Skeletal muscle satellite cell (primary cell): Measurements from ENCODE around the gene TTYH2. TPM values are rescaled to one million over a fixed set of nuclear protein-coding genes. Genes with fewer than 3 reads are reported as not detected.

Experiments used
- H3K27me3 ChIP-seq: 2 replicates; pipeline ENCODE4 v1.7.0; 2013; ENCODE audit warnings: low read length; ENCODE audit not compliant: control insufficient read depth, insufficient read depth
- H3K36me3 ChIP-seq: 2 replicates; pipeline ENCODE4 v1.7.0; 2013; ENCODE audit warnings: mild to moderate bottlenecking, control low read depth, low read length; ENCODE audit not compliant: insufficient read depth
- H3K4me1 ChIP-seq: 2 replicates; pipeline ENCODE4 v1.7.0; 2013; ENCODE audit warnings: low read length; ENCODE audit not compliant: control insufficient read depth, insufficient read depth
- H3K4me2 ChIP-seq: 2 replicates; pipeline ENCODE4 v1.7.0; 2013; ENCODE audit warnings: mild to moderate bottlenecking, low read length
- H3K4me3 ChIP-seq: 2 replicates; pipeline ENCODE4 v1.7.0; 2013; ENCODE audit warnings: low read length
- H3K9ac ChIP-seq: 2 replicates; pipeline ENCODE4 v1.7.0; 2013; ENCODE audit warnings: mild to moderate bottlenecking, low read depth, low read length, moderate library complexity
- H3K9me3 ChIP-seq: replicated peaks from 2 replicates; pipeline ENCODE4 v1.7.0; 2013; ENCODE audit warnings: mild to moderate bottlenecking, control low read depth, low read length
- total RNA-seq: library from RNA; depleted of rRNA; stranded (reverse); fragments of >200 nt; gene quantifications from 2 replicates; pipeline ENCODE4 v1.2.3, GENCODE V29; 2012; rRNA removed

TTYH2 gene
- total RNA-seq = 1.7 and 2.0 TPM in 2 replicates

GRCh38 chr17:74212913-74213791 is at the start of gene TTYH2:
TTYH2 (plus strand) TSS chr17:74213571; CDS start chr17:74213588, 17 bp downstream.
- H3K36me3 ChIP-seq = peaks cover 31% of the 10 kb centered on the region
- H3K4me3 ChIP-seq = peak within 1 kb of the TSS; percentile 76
- no peaks in the 10 kb centered on the region for H3K9me3 ChIP-seq
- peak within 1 kb of the TSS; percentile 77 for H3K9ac ChIP-seq
- peaks cover 24% of the 10 kb centered on the region for H3K27me3 ChIP-seq
- peaks cover 32% of the 10 kb centered on the region for H3K4me1 ChIP-seq
- H3K4me2 ChIP-seq = peak within 1 kb of the TSS; percentile 91

DNA sequence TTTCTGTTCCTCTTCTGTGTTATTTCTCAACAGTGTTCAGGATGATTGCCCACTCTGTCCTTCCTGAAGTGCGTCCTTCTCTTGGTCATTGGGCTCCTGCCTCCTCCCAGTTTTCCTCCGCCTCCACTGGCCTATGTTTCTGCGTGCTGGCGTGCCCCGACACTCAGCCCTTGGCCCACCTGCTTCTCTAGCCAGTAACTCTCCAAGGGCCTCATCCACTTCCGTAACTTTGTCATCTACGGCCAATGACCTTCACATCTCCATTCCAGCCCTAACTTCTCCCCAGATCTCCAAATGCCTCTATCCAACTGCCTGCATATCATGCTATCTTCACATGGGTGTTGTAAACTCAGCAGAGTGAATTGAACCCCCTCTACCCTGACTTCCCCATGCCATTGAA is 49.5 kb upstream of the TTYH2 start:
- no peak overlapping the region for H3K4me2 ChIP-seq
- no peak overlapping the region for H3K4me3 ChIP-seq
- no peaks in the 10 kb centered on the region for H3K36me3 ChIP-seq
- no peaks in the 10 kb centered on the region for H3K4me1 ChIP-seq
- H3K9ac ChIP-seq = no peak overlapping the region
- peaks cover 7% of the 10 kb centered on the region for H3K9me3 ChIP-seq
- no peaks in the 10 kb centered on the region for H3K27me3 ChIP-seq

- H3K9ac ChIP-seq = no peak overlapping the region
- H3K27me3 ChIP-seq = no peaks in the 10 kb centered on the region
- no peaks in the 10 kb centered on the region for H3K36me3 ChIP-seq
- H3K4me3 ChIP-seq = no peak overlapping the region
- no peaks in the 10 kb centered on the region for H3K4me1 ChIP-seq
- no peak overlapping the region for H3K4me2 ChIP-seq
- peaks cover 5% of the 10 kb centered on the region for H3K9me3 ChIP-seq
Measured at GRCh38 chr17:74164446-74165045, 48.8 kb upstream of the TTYH2 start.

- Histone ChIP-seq H3K9me3 (no peaks in the 10 kb centered on the region), H3K4me2 (no peak overlapping the region), H3K36me3 (no peaks in the 10 kb centered on the region), H3K9ac (no peak overlapping the region), H3K4me1 (no peaks in the 10 kb centered on the region), H3K27me3 (no peaks in the 10 kb centered on the region), H3K4me3 (no peak overlapping the region)
Measured at GRCh38 chr17:74165797-74166365, 47.5 kb upstream of the TTYH2 start.

GRCh38 chr17:74170924-74171323 is 42.4 kb upstream of the TTYH2 start:
- H3K36me3 ChIP-seq = no peaks in the 10 kb centered on the region
- no peaks in the 10 kb centered on the region for H3K4me1 ChIP-seq
- no peak overlapping the region for H3K9ac ChIP-seq
- H3K27me3 ChIP-seq = peaks cover 5% of the 10 kb centered on the region
- no peak overlapping the region for H3K4me3 ChIP-seq
- H3K4me2 ChIP-seq = no peak overlapping the region
- no peaks in the 10 kb centered on the region for H3K9me3 ChIP-seq

DNA sequence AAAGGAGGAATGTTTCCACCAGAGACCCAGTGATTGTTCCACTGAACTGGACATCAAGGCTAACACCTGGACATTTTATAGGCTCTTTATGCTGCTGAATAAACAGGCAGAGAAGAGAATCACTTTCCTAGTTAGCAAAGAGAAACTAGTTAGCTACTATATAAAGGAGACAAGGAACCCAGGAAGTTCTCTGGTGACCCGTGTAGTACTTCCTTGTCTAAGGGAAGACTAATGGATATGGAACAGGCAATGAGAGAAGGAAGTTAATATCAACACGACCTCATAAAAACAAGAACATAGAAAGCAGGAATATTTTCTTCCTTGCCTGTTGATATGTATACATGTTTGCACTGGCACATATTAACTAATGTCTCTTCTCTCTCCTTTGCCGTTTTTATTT is 40.7 kb upstream of the TTYH2 start:
- no peaks in the 10 kb centered on the region for H3K4me1 ChIP-seq
- no peaks in the 10 kb centered on the region for H3K9me3 ChIP-seq
- no peak overlapping the region for H3K9ac ChIP-seq
- no peaks in the 10 kb centered on the region for H3K36me3 ChIP-seq
- H3K4me3 ChIP-seq = no peak overlapping the region
- H3K27me3 ChIP-seq = peaks cover 5% of the 10 kb centered on the region
- H3K4me2 ChIP-seq = no peak overlapping the region

GRCh38 chr17:74176546-74177001 is 36.8 kb upstream of the TTYH2 start:
- no peak overlapping the region for H3K9ac ChIP-seq
- H3K9me3 ChIP-seq = no peaks in the 10 kb centered on the region
- no peak overlapping the region for H3K4me2 ChIP-seq
- no peak overlapping the region for H3K4me3 ChIP-seq
- no peaks in the 10 kb centered on the region for H3K4me1 ChIP-seq
- H3K27me3 ChIP-seq = peaks cover 11% of the 10 kb centered on the region
- H3K36me3 ChIP-seq = no peaks in the 10 kb centered on the region

DNA sequence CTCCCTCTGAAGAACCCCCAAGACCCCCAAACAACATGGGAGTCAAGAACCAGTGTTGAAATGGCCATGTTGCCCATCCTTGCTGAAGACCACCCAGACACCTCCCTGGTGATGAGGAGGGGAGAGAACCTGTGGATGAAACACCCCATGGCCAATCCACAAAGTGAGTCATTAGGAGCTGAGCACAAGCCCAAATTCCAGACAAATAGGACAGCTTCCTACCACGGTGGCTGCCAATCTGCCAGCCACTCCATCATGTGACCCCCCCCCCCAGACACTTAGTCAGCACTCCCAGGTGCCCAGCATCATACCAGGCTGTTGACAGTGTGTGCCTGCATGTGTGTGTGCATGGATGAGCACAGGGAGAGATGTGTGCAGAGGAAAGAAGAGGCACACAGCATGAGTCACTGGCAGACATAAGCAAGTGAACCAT is 36.3 kb upstream of the TTYH2 start:
- H3K9me3 ChIP-seq = no peaks in the 10 kb centered on the region
- no peak overlapping the region for H3K4me2 ChIP-seq
- no peak overlapping the region for H3K4me3 ChIP-seq
- no peak overlapping the region for H3K9ac ChIP-seq
- H3K27me3 ChIP-seq = peaks cover 11% of the 10 kb centered on the region
- no peaks in the 10 kb centered on the region for H3K36me3 ChIP-seq
- no peaks in the 10 kb centered on the region for H3K4me1 ChIP-seq

DNA sequence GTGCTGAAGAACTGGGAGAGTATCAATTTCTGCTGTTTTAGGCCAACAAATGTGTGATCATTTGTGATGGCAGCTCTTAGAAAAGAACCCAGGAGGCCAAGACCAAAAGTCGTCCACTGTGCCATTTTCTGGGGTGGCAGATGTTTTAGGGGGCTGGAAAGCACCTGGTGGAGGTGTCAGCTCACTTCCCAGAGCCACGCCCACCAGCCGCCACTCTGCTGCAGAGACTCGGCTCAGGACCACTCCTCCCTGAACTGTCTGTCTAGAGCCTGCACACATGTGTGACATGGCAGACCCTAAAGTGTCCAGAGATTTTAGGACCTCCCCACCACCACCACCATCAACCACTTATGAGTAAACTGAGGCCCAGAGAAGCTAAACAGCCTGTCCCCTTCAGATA is 33.8 kb upstream of the TTYH2 start:
- H3K4me3 ChIP-seq = no peak overlapping the region
- no peak overlapping the region for H3K4me2 ChIP-seq
- H3K9me3 ChIP-seq = no peaks in the 10 kb centered on the region
- H3K4me1 ChIP-seq = no peaks in the 10 kb centered on the region
- no peak overlapping the region for H3K9ac ChIP-seq
- H3K36me3 ChIP-seq = no peaks in the 10 kb centered on the region
- peaks cover 11% of the 10 kb centered on the region for H3K27me3 ChIP-seq

DNA sequence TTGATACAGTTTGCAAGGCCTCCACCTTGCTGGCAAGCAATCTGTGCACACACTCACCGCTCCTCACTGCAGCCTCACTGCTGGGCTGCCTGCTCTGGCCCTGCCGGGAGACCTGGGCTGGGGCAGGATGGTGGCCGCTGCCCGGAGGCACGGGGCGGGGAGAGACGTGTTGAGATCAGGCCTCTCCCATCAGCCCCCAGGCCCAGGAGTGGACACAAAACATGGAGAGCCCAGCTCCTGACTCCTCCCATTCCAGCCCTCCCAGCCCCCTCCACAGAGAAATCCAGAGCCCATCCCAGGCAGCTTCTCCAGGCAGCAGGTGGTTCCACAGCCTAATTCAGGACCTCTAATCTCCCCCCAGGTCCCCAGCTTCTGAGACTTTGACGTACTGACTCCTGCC is 33.0 kb upstream of the TTYH2 start:
- H3K4me1 ChIP-seq = no peaks in the 10 kb centered on the region
- H3K9ac ChIP-seq = no peak overlapping the region
- no peak overlapping the region for H3K4me3 ChIP-seq
- H3K4me2 ChIP-seq = no peak overlapping the region
- H3K36me3 ChIP-seq = no peaks in the 10 kb centered on the region
- H3K9me3 ChIP-seq = no peaks in the 10 kb centered on the region
- H3K27me3 ChIP-seq = peaks cover 6% of the 10 kb centered on the region

DNA sequence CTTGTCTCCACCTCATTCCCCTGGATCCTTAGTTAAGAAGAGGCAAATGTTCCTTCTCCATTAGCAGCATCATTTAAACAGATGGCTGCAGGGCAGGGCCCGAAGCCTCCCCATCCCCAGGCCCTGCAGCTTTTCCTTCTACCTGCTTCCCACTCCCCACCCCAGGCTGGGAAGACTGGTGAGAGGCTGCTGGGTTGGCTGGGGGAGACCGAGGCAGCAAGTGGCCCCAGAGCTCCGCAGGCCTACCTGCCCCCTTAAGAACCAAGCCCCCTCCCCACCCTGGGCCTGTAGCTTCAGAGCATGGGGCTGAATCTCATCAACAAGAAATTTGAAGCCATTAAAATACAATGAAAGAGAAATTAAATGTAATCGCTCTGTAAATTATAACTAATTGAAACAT is 32.0 kb upstream of the TTYH2 start:
- peaks cover 6% of the 10 kb centered on the region for H3K27me3 ChIP-seq
- no peak overlapping the region for H3K4me2 ChIP-seq
- H3K9ac ChIP-seq = no peak overlapping the region
- H3K4me1 ChIP-seq = no peaks in the 10 kb centered on the region
- H3K9me3 ChIP-seq = no peaks in the 10 kb centered on the region
- no peaks in the 10 kb centered on the region for H3K36me3 ChIP-seq
- H3K4me3 ChIP-seq = no peak overlapping the region
